Neural cell (in vitro differentiated cells): ENCODE data around the gene RASAL3. TPM values are rescaled to one million over a fixed set of nuclear protein-coding genes. Genes with fewer than 3 reads are reported as not detected.

Experiments
- H2AFZ ChIP-seq: fragments of 200-600, 300-800 bp; sonication (generic), shearing (Covaris generic); 2 replicates; pipeline ENCODE4 v1.6.0; 2014; ENCODE audit warnings: low read depth, mild to moderate bottlenecking, antibody characterized with exemption, low read length, moderate library complexity
- H3F3A ChIP-seq: fragments of 200-600 bp; shearing (Covaris generic); 2 replicates; pipeline ENCODE4 v1.6.1; 2016; ENCODE audit warnings: mild to moderate bottlenecking, moderate library complexity, mixed read lengths, antibody characterized with exemption, low read length; ENCODE audit not compliant: insufficient read depth, poor library complexity, severe bottlenecking
- H3K27ac ChIP-seq: fragments of 200-600, 300-800 bp; sonication (generic), shearing (Covaris generic); 2 replicates; pipeline ENCODE4 v1.5.1; 2014; ENCODE audit warnings: mild to moderate bottlenecking, low read length, moderate library complexity
- H3K27me3 ChIP-seq: fragments of 300-800, 200-600 bp; sonication (generic), shearing (Covaris generic); 2 replicates; pipeline ENCODE4 v1.6.0; 2014; ENCODE audit warnings: mild to moderate bottlenecking, low read depth, low read length, moderate library complexity; ENCODE audit not compliant: insufficient read depth
- H3K36me3 ChIP-seq: fragments of 300-800, 200-600 bp; sonication (generic), shearing (Covaris generic); 2 replicates; pipeline ENCODE4 v1.5.1; 2014; ENCODE audit warnings: mild to moderate bottlenecking, antibody characterized with exemption, low read length, moderate library complexity; ENCODE audit not compliant: insufficient read depth
- H3K4me2 ChIP-seq: fragments of 300-800, 200-600 bp; sonication (generic), shearing (Covaris generic); 2 replicates; pipeline ENCODE4 v1.6.0; 2014; ENCODE audit warnings: mild to moderate bottlenecking, low read length
- H3K4me3 ChIP-seq: fragments of 300-800, 200-600 bp; sonication (generic), shearing (Covaris generic); 2 replicates; pipeline ENCODE4 v1.5.1; 2014; ENCODE audit warnings: mild to moderate bottlenecking, low read length, moderate library complexity
- H3K79me2 ChIP-seq: fragments of 200-600 bp; shearing (Covaris generic); replicated peaks from 2 replicates; pipeline ENCODE4 v1.6.0; 2014; ENCODE audit warnings: mild to moderate bottlenecking, low read length, moderate library complexity; ENCODE audit not compliant: insufficient read depth
- H3K9ac ChIP-seq: fragments of 300-800, 200-600 bp; sonication (generic), shearing (Covaris generic); 2 replicates; pipeline ENCODE4 v1.6.1; 2016; ENCODE audit warnings: mild to moderate bottlenecking, low read length, mixed read lengths
- H3K9me2 ChIP-seq: fragments of 200-600 bp; shearing (Covaris generic); 2 replicates; pipeline ENCODE4 v1.6.1; 2016; ENCODE audit warnings: mild to moderate bottlenecking, low read length, mixed read lengths; ENCODE audit not compliant: insufficient read depth
- H3K9me3 ChIP-seq: fragments of 200-600, 300-800 bp; sonication (generic), shearing (Covaris generic); 2 replicates; pipeline ENCODE4 v1.6.1; 2016; ENCODE audit warnings: mild to moderate bottlenecking, mixed run types, low read length, moderate library complexity, mixed read lengths
- H4K20me1 ChIP-seq: fragments of 200-600 bp; shearing (Covaris generic); 2 replicates; pipeline ENCODE4 v1.6.1; 2016; ENCODE audit warnings: mild to moderate bottlenecking, mixed run types; ENCODE audit not compliant: insufficient read depth
- CTCF ChIP-seq: fragments of 450-650 bp; IDR thresholded peaks from 2 replicates; pipeline ENCODE4 v1.5.1; 2014; ENCODE audit warnings: antibody characterized with exemption, mild to moderate bottlenecking, moderate library complexity; ENCODE audit not compliant: poor library complexity, severe bottlenecking
- EP300 ChIP-seq: fragments of 450-650 bp; conservative IDR thresholded peaks from 2 replicates; pipeline ENCODE4 v1.6.1; 2014; ENCODE audit warnings: antibody characterized with exemption, mild to moderate bottlenecking, moderate library complexity; ENCODE audit not compliant: poor library complexity, severe bottlenecking
- EZH2 ChIP-seq: fragments of 200-600, 300-800 bp; shearing (Covaris generic), sonication (generic); IDR thresholded peaks from 2 replicates; pipeline ENCODE4 v1.6.1; 2014; ENCODE audit warnings: antibody characterized with exemption, low read length, borderline replicate concordance, mild to moderate bottlenecking; ENCODE audit not compliant: insufficient read depth, poor library complexity, severe bottlenecking
- MXI1 ChIP-seq: fragments of 450-650 bp; conservative IDR thresholded peaks from 2 replicates; pipeline ENCODE4 v1.6.1; 2014; ENCODE audit warnings: antibody characterized with exemption, mild to moderate bottlenecking; ENCODE audit not compliant: poor library complexity, severe bottlenecking
- POLR2AphosphoS5 ChIP-seq: IDR thresholded peaks from 2 replicates; pipeline ENCODE4 v1.6.1; 2012
- RAD21 ChIP-seq: fragments of 450-650 bp; conservative IDR thresholded peaks from 2 replicates; pipeline ENCODE4 v1.6.1; 2014; ENCODE audit warnings: antibody characterized with exemption, mild to moderate bottlenecking, moderate library complexity
- REST ChIP-seq: IDR thresholded peaks from 2 replicates; pipeline ENCODE4 v1.6.1; 2012; ENCODE audit warnings: borderline replicate concordance
- SMC3 ChIP-seq: fragments of 450-650 bp; conservative IDR thresholded peaks from 2 replicates; pipeline ENCODE4 v1.6.1; 2014; ENCODE audit warnings: antibody characterized with exemption, mild to moderate bottlenecking, moderate library complexity; ENCODE audit not compliant: poor library complexity
- TAF1 ChIP-seq: IDR thresholded peaks from 2 replicates; pipeline ENCODE4 v1.6.1; 2012; ENCODE audit warnings: low read depth
- polyA plus RNA-seq: library from polyadenylated mRNA; depleted of rRNA; stranded (reverse); fragments of >200 nt; gene quantifications from 2 replicates; pipeline ENCODE4 v1.2.3, GENCODE V29; 2014

Gene RASAL3
- polyA plus RNA-seq, 1 donor from 2014 or later: 1.1 TPM

- Histone ChIP-seq H3K9me2 (no peaks in the 10 kb centered on the region), H3K9ac (no peak overlapping the region), H3K4me3 (no peak overlapping the region), H4K20me1 (no peaks in the 10 kb centered on the region), H3K27me3 (no peaks in the 10 kb centered on the region), H3K9me3 (no peaks in the 10 kb centered on the region), H2AFZ (no peak overlapping the region), H3K27ac (no peak overlapping the region), H3F3A (no peaks in the 10 kb centered on the region), H3K4me2 (no peak overlapping the region), H3K79me2 (peaks cover 8% of the 10 kb centered on the region), H3K36me3 (peaks cover 20% of the 10 kb centered on the region)
- TF ChIP-seq SMC3 (no peak), EP300 (no peak), TAF1 (no peak), REST (no peak), POLR2AphosphoS5 (no peak), CTCF (no peak), RAD21 (no peak), EZH2 (no peak), MXI1 (no peak)
Measured at GRCh38 chr19:15425321-15425950, 38.9 kb downstream of the RASAL3 start.

- H3K36me3 ChIP-seq: peaks cover 20% of the 10 kb centered on the region
- no peak for TF ChIP-seq RAD21
- no peak for TF ChIP-seq REST
- TF ChIP-seq EP300: no peak
- no peak for TF ChIP-seq MXI1
- TF ChIP-seq EZH2: no peak
- TF ChIP-seq POLR2AphosphoS5: no peak
- no peak for TF ChIP-seq SMC3
Measured at GRCh38 chr19:15424692-15425272, 39.6 kb downstream of the RASAL3 start.

More at GRCh38 chr19:15424692-15425272, 39.6 kb downstream of the RASAL3 start:
- Histone ChIP-seq H2AFZ (no peak overlapping the region), H3K79me2 (peaks cover 1% of the 10 kb centered on the region), H3F3A (no peaks in the 10 kb centered on the region), H3K27ac (no peak overlapping the region), H3K4me3 (no peak overlapping the region), H3K9me3 (no peaks in the 10 kb centered on the region), H3K27me3 (no peaks in the 10 kb centered on the region), H4K20me1 (no peaks in the 10 kb centered on the region), H3K9me2 (no peaks in the 10 kb centered on the region), H3K4me2 (no peak overlapping the region), H3K9ac (no peak overlapping the region)
